ENCODE measurements around the gene KRT3.
A peak's percentile ranks its signal among the peaks of the same experiment; 100 is the strongest.
"Not testable (repeated sequence)": the region's sequence is repeated elsewhere in the genome, so short reads cannot be mapped to it uniquely, and the experiment has no call there.

Gene KRT3

GRCh38 chr12:52798671-52799504 is 3.0 kb upstream of the KRT3 start:
- no peak for ATAC-seq
- no peak overlapping the region for H3K4me3 Mint-ChIP-seq
- no peak overlapping the region for H3K27ac Mint-ChIP-seq

GRCh38 chr12:52798003-52798670 is 2.2 kb upstream of the KRT3 start:
- no peaks in the 10 kb centered on the region for H3K36me3 Mint-ChIP-seq
- H3K9me3 Mint-ChIP-seq = no peaks in the 10 kb centered on the region
- ATAC-seq = no peak
- no peaks in the 10 kb centered on the region for H3K4me1 Mint-ChIP-seq
- H3K4me3 Mint-ChIP-seq = no peak overlapping the region
- peaks cover 30% of the 10 kb centered on the region for H3K27me3 Mint-ChIP-seq
- H3K27ac Mint-ChIP-seq = no peak overlapping the region

More at GRCh38 chr12:52798671-52799504, 3.0 kb upstream of the KRT3 start:
- Mint-ChIP-seq H3K36me3 (no peaks in the 10 kb centered on the region), H3K27me3 (peaks cover 23% of the 10 kb centered on the region), H3K4me1 (no peaks in the 10 kb centered on the region), H3K9me3 (no peaks in the 10 kb centered on the region)

GRCh38 chr12:52797529-52797894 is 1.6 kb upstream of the KRT3 start:
- Mint-ChIP-seq H3K4me1 (no peaks in the 10 kb centered on the region), H3K27ac (no peak overlapping the region), H3K4me3 (no peak overlapping the region), H3K27me3 (peaks cover 30% of the 10 kb centered on the region), H3K36me3 (no peaks in the 10 kb centered on the region), H3K9me3 (no peaks in the 10 kb centered on the region)
- no peak for ATAC-seq

- H3K27me3 Mint-ChIP-seq = peaks cover 30% of the 10 kb centered on the region
- no peak for ATAC-seq
- H3K4me3 Mint-ChIP-seq = no peak overlapping the region
- no peak overlapping the region for H3K27ac Mint-ChIP-seq
- H3K4me1 Mint-ChIP-seq = no peaks in the 10 kb centered on the region
- no peaks in the 10 kb centered on the region for H3K9me3 Mint-ChIP-seq
- H3K36me3 Mint-ChIP-seq = no peaks in the 10 kb centered on the region
These were observed 1.1 kb upstream of the KRT3 start for GRCh38 chr12:52796839-52797528.

DNA sequence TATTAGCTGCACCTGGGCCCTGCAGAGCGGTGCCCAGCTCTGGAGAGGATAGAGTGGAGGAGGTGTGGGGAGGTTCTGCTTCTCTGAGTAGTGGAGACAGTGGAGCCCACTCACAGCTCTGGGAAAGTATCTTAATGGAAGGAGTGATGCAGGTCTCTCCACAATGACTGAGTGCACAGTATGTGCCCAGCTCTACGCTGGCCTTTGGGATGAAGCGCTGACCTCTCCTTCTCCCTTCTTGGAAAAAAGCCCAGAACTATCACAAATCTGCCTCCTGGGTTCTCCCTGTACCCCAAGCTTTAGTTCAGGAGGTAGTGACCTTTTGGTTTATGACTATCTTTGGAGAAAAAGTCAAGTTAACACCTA is 495 bp upstream of the KRT3 start:
- Mint-ChIP-seq H3K27me3 (peaks cover 30% of the 10 kb centered on the region), H3K36me3 (no peaks in the 10 kb centered on the region), H3K4me3 (no peak overlapping the region), H3K27ac (no peak overlapping the region), H3K9me3 (no peaks in the 10 kb centered on the region), H3K4me1 (no peaks in the 10 kb centered on the region)
- ATAC-seq = no peak

GRCh38 chr12:52795332-52795674 is 614 bp downstream of the KRT3 start:
- H3K9me3 Mint-ChIP-seq, H3K4me1 Mint-ChIP-seq, H3K36me3 Mint-ChIP-seq, ATAC-seq, H3K27ac Mint-ChIP-seq, H3K4me3 Mint-ChIP-seq: not testable (repeated sequence)
- H3K27me3 Mint-ChIP-seq = peaks cover 38% of the 10 kb centered on the region

DNA sequence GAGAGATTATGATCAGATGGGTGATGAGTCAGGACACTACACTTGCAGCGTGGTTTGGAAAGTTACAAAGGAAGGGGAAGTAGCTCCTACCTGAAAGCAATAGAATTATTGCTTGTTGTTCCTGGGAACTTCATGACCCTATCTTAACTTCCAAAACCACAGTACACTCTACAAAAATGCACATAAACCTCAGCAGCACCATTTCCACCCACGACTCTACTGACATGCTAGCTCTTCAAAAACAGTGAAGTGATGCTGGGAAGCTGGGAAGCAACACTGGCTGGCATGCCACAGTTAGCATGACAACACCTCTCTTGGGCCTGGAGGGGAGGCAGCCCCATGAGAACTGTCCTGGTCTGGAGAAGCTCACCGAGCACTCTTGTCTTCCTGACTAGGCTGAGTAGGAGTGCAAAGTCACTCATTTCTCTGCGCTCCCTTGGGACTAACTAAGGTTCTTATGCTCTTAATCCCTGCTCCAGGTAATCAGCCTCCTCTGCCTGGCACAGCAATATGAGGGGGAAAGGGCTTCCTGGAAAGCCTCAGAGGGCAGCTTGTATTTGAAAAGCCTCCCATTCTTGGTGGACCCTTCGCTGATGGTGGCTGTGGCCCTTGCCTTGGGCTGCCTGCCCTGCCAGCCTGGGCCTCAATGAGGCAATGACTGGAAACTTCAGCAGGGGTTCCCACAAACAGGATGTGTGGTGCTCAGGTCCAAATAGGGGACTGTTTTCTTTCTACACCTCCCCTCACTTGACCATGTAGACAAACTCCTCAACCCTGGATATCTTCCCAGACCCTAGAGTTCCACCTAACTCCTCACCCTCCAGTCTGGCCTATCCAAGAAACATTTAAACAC is 1.2 kb downstream of the KRT3 start:
- H3K36me3 Mint-ChIP-seq = no peaks in the 10 kb centered on the region
- ATAC-seq = peak; percentile 18
- no peak overlapping the region for H3K27ac Mint-ChIP-seq
- H3K4me3 Mint-ChIP-seq = no peak overlapping the region
- H3K27me3 Mint-ChIP-seq = peaks cover 44% of the 10 kb centered on the region
- H3K4me1 Mint-ChIP-seq = peaks cover 8% of the 10 kb centered on the region
- H3K9me3 Mint-ChIP-seq = no peaks in the 10 kb centered on the region

- Mint-ChIP-seq H3K9me3 (no peaks in the 10 kb centered on the region), H3K27ac (no peak overlapping the region)
These were observed 3.5 kb downstream of the KRT3 start for GRCh38 chr12:52792185-52793029.

DNA sequence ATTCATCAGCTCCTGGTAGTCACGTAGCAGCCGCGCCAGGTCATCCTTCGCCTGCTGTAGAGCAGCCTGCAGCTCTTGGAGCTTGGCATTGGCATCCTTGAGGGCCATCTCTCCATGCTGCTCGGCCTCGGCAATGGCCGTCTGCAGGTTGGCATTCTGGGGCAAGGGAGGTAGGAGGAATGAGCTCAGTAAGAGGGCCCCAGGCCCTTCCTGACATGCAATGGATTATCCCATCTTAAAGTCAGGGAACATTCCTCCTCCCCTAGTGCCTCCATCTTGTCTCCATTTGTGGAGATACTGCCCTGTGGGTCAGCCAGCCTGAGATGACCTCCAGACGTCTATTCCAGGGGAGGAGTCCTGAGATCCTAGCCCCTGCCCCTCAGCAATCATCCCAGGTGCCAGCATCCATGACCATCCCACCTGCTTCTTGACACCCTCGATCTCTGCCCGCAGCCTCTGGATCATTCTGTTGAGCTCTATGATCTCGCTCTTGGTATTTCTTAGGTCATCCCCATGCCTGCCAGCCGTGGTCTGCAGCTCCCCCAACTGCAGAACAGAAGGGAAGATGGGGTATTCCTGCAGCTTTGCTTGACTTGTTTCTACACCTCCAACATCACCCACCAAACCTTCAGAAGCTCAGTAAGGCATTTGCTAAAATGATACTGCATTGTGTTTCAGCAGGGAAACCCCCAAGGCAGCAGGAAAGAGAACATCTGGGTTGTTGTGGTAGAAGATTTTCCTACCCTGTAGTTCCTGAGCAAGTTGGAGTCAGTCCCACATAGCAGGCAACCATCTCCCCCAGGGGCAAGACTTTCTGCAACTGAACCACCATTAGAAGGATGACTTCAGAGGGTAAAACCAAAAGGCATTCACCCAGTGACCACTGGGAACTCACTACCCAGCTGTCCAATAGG is 4.4 kb downstream of the KRT3 start:
- ATAC-seq = no peak
- no peaks in the 10 kb centered on the region for H3K9me3 Mint-ChIP-seq
- peaks cover 8% of the 10 kb centered on the region for H3K4me1 Mint-ChIP-seq
- H3K27ac Mint-ChIP-seq = no peak overlapping the region
- no peak overlapping the region for H3K4me3 Mint-ChIP-seq
- H3K27me3 Mint-ChIP-seq = peaks cover 60% of the 10 kb centered on the region
- H3K36me3 Mint-ChIP-seq = no peaks in the 10 kb centered on the region

More at GRCh38 chr12:52792185-52793029, 3.5 kb downstream of the KRT3 start:
- Mint-ChIP-seq H3K4me1 (peaks cover 8% of the 10 kb centered on the region), H3K4me3 (no peak overlapping the region), H3K36me3 (no peaks in the 10 kb centered on the region), H3K27me3 (peaks cover 60% of the 10 kb centered on the region)
- no peak for ATAC-seq

DNA sequence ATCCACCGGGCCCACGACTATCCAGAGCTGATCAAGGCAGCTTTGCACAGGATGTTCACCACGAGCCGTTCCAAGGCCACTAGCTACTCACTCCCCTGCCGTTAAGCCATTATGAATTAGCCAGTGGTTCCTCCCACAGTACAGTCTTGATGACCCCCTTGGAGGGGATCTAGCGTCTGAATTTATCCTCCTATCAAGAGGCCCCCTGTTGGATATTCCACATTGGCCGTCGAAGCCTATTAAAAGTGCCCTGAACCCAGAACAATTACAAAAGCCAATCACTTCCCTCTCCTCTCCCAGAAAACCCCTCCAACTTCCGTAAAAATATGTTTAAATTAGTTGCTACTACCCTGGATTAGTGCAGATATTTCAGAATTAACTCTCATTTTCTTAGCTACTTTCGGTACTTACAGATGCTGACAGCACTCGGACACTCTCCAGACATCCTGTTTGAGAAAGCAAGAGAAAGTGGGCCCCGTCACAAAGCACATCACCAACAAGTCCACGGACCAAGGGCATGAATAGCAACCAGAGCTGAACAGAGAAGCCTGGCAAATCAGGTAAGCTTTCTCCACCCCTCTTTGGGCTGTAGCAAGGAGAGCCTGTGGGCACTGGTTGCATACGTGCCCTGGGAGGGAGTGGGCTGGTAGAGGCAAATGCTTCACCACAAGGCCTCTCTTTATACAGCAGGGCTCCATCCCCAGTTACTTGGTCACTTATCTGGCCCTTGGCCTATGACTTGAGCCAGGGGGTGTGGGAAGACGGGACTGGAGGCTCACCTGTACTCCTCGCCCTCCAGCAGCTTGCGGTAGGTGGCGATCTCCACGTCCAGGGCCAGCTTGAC is 5.3 kb downstream of the KRT3 start:
- no peaks in the 10 kb centered on the region for H3K36me3 Mint-ChIP-seq
- H3K27me3 Mint-ChIP-seq = peaks cover 54% of the 10 kb centered on the region
- no peak for ATAC-seq
- H3K4me3 Mint-ChIP-seq = no peak overlapping the region
- H3K9me3 Mint-ChIP-seq = peaks cover 2% of the 10 kb centered on the region
- H3K27ac Mint-ChIP-seq = no peak overlapping the region
- H3K4me1 Mint-ChIP-seq = peaks cover 8% of the 10 kb centered on the region

GRCh38 chr12:52789637-52790426 is 6.1 kb downstream of the KRT3 start:
- Mint-ChIP-seq H3K36me3 (no peaks in the 10 kb centered on the region), H3K4me1 (peaks cover 8% of the 10 kb centered on the region), H3K9me3 (peaks cover 3% of the 10 kb centered on the region), H3K4me3 (no peak overlapping the region), H3K27ac (no peak overlapping the region), H3K27me3 (peaks cover 46% of the 10 kb centered on the region)
- ATAC-seq = no peak

DNA sequence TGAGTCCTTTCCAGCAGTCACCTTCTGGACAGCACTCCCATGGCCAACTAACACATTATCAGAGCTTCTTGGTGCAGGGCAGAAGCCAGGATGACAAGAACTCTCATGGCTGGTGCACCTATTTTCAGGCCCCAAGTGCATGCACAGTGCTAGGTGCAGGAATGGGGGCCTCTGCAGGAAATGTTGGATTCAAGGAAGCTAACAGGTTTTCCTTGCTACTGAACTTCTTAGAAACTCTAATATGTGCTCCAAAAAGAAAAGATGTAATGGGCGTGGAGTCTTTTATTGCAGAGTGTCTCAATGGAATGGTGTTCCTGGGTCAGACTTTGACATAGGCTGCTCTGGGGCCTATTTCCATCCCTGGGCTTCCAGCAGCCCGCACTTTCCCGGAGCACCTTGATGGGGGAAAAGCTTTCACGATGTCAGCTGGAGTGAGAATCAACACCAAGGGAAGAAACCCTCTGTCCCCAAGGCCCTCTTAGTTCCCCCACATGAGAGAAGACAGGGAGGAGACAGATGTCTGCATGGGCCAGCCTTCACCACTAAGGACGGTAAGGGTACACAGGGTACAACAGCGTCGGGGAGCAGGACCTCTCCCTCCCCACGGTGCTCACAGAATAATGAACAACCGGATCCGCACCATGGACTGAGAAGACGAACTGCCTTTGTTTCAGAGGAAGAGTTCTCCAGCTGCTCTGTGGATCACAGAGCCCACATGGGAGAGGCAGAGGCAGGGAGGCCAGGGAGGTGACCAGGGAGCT is 6.9 kb downstream of the KRT3 start:
- peaks cover 42% of the 10 kb centered on the region for H3K27me3 Mint-ChIP-seq
- H3K4me1 Mint-ChIP-seq = peaks cover 8% of the 10 kb centered on the region
- H3K9me3 Mint-ChIP-seq = peaks cover 3% of the 10 kb centered on the region
- H3K36me3 Mint-ChIP-seq = no peaks in the 10 kb centered on the region
- no peak overlapping the region for H3K4me3 Mint-ChIP-seq
- no peak for ATAC-seq
- H3K27ac Mint-ChIP-seq = no peak overlapping the region
